K562 (cell line): ENCODE measurements around the gene SMC6. TPM values are rescaled to one million over a fixed set of nuclear protein-coding genes. Genes with fewer than 3 reads are reported as not detected.

Experiments used
- ATAC-seq: fragments of 200-7000 bp; cut with Tn5 transposase; 3 replicates; pipeline ENCODE4 v1.9.1; 2020; ENCODE audit warnings: moderate library complexity
- BruUV-seq: library from RNA; stranded (reverse); fragments of 400-500 nt; replicated peaks from 2 replicates; lab custom pipeline; 2021; lab: Mats Ljungman, UMichigan
- CTCF ChIA-PET: fragments of 300-600 bp; formaldehyde crosslinking; extraction: SDS; loops from one replicate; lab custom pipeline; 2021; ENCODE audit warnings: low intra/inter-chr PET ratio; lab: Yijun Ruan, JAX
- POLR2A ChIA-PET: fragments of 300-600, 350-650 bp; sonication (Branson Sonifier 250); formaldehyde crosslinking; extraction: SDS; loops from one replicate; lab custom pipeline; 2021; ENCODE audit warnings: antibody characterized with exemption, inconsistent platforms; lab: Yijun Ruan, JAX
- DNase-seq, 4 experiments: peaks; one replicate each; pipeline versions ENCODE4 v3.0.0 to v3.0.0-alpha.2; 2011 to 2018; ENCODE audit warnings: low spot score in 3 of 4, mixed read lengths in 3 of 4; ENCODE audit errors: extremely low read depth in 1 of 4
- FAIRE-seq: peaks from 2 replicates; lab custom pipeline; 2011; peaks lifted over from hg19 to GRCh38; lab: Jason Lieb, UNC
- H2AFZ ChIP-seq: 2 replicates; pipeline ENCODE4 v1.6.0; 2011; ENCODE audit warnings: low read depth, low read length, control low read depth, inconsistent platforms
- H3K27ac ChIP-seq: fragments of 200-600 bp; 3 replicates; pipeline ENCODE4 v1.8.0; 2011; ENCODE audit warnings: low read depth, mild to moderate bottlenecking, control low read depth, inconsistent platforms, low read length, moderate library complexity, mixed read lengths; ENCODE audit errors: extremely low read depth
- H3K27me3 ChIP-seq, 2 experiments: fragments of 300-600 bp in 1 of 2; 2 replicates in 1 of 2; 3 replicates in 1 of 2; pipeline versions ENCODE4 v1.6.0 to v1.8.0; 2011; ENCODE audit warnings: inconsistent platforms in 2 of 2, low read length in 2 of 2, mild to moderate bottlenecking in 1 of 2, mixed read lengths in 1 of 2, moderate library complexity in 1 of 2; ENCODE audit not compliant: control insufficient read depth in 2 of 2, insufficient read depth in 2 of 2
- H3K36me3 ChIP-seq: fragments of 300-600 bp; 3 replicates; pipeline ENCODE4 v1.8.0; 2011; ENCODE audit warnings: mild to moderate bottlenecking, low read length, inconsistent platforms; ENCODE audit not compliant: control insufficient read depth, insufficient read depth
- H3K4me1 ChIP-seq, 2 experiments: fragments of 200-600 bp in 1 of 2; replicated peaks in 1 of 2; 2 replicates in 1 of 2; 3 replicates in 1 of 2; pipeline versions ENCODE4 v1.5.1 to v1.8.0; 2011; ENCODE audit warnings: inconsistent platforms in 2 of 2, low read length in 2 of 2, mild to moderate bottlenecking in 1 of 2, mixed read lengths in 1 of 2, moderate library complexity in 1 of 2; ENCODE audit not compliant: control insufficient read depth in 2 of 2, insufficient read depth in 2 of 2
- H3K4me2 ChIP-seq: 2 replicates; pipeline ENCODE4 v1.6.1; 2011; ENCODE audit warnings: low read length, control low read depth, inconsistent platforms, mixed read lengths; ENCODE audit not compliant: insufficient read depth
- H3K4me3 ChIP-seq: fragments of 200-600 bp; sonication (generic), shearing (Covaris generic); 2 replicates; pipeline ENCODE4 v1.5.1; 2016; ENCODE audit warnings: control low read depth, inconsistent platforms
- H3K79me2 ChIP-seq: fragments of 200-600 bp; 3 replicates; pipeline ENCODE4 v1.8.0; 2011; ENCODE audit warnings: low read length, inconsistent platforms; ENCODE audit not compliant: control insufficient read depth, insufficient read depth
- H3K9ac ChIP-seq, 2 experiments: 2 replicates each; pipeline versions ENCODE4 v1.6.0 to v1.6.1; 2011; ENCODE audit warnings: low read depth in 2 of 2, low read length in 2 of 2, control low read depth in 1 of 2, inconsistent platforms in 1 of 2, mild to moderate bottlenecking in 1 of 2, mixed read lengths in 1 of 2; ENCODE audit not compliant: insufficient read depth in 1 of 2
- H3K9me1 ChIP-seq: one replicate; pipeline ENCODE4 v1.6.0; 2011; ENCODE audit warnings: inconsistent platforms, mild to moderate bottlenecking, low read length, moderate library complexity; ENCODE audit not compliant: control insufficient read depth, insufficient read depth
- H3K9me3 ChIP-seq: replicated peaks from 2 replicates; pipeline ENCODE4 v1.5.1; 2011; ENCODE audit warnings: low read depth, low read length, inconsistent platforms; ENCODE audit not compliant: control insufficient read depth, insufficient read depth
- H4K20me1 ChIP-seq: replicated peaks from 2 replicates; pipeline ENCODE4 v1.6.1; 2011; ENCODE audit warnings: low read length, inconsistent platforms, mixed read lengths; ENCODE audit not compliant: control insufficient read depth, insufficient read depth
- ARHGAP35 ChIP-seq: fragments of 450-650 bp; IDR thresholded peaks from 2 replicates; pipeline ENCODE4 v1.6.1; 2018; ENCODE audit not compliant: partially characterized antibody
- CXXC5 ChIP-seq: fragments of 250-450 bp; sonication (Bioruptor Pico); IDR thresholded peaks from 2 replicates; pipeline ENCODE4 v1.8.0; 2022; ENCODE audit warnings: inconsistent platforms, mild to moderate bottlenecking, moderate library complexity
- GTF2E2 ChIP-seq: fragments of 200-800 bp; sonication (Bioruptor generic); IDR thresholded peaks from 2 replicates; pipeline ENCODE4 v1.6.1; 2016; ENCODE audit warnings: missing genetic modification characterization, missing compliant biosample characterization
- PYGO2 ChIP-seq: fragments of 450-650 bp; IDR thresholded peaks from 2 replicates; pipeline ENCODE4 v1.6.1; 2016; ENCODE audit warnings: mild to moderate bottlenecking, missing genetic modification characterization, moderate library complexity, missing compliant biosample characterization
- RAD21 ChIP-seq, 2 experiments: fragments of 250-450 bp in 1 of 2; fragments of 450-650 bp in 1 of 2; sonication (Bioruptor Pico) in 1 of 2; formaldehyde crosslinking in 1 of 2; IDR thresholded peaks in 1 of 2; conservative IDR thresholded peaks in 1 of 2; 2 replicates each; pipeline versions ENCODE4 v1.4.0 to v1.8.0; 2020 to 2022; ENCODE audit warnings: mild to moderate bottlenecking in 2 of 2, moderate library complexity in 1 of 2
- SMARCA5 ChIP-seq: fragments of 450-650 bp; IDR thresholded peaks from 2 replicates; pipeline ENCODE4 v1.6.1; 2016
- SOX6 ChIP-seq: fragments of 450-650 bp; IDR thresholded peaks from 2 replicates; pipeline ENCODE4 v1.6.1; 2014; ENCODE audit warnings: mild to moderate bottlenecking
- SPI1 ChIP-seq: IDR thresholded peaks from 2 replicates; pipeline ENCODE4 v1.6.1; 2011; ENCODE audit warnings: low read depth, low read length, control low read depth, borderline replicate concordance
- ZNF311 ChIP-seq: fragments of 250-450 bp; sonication (Bioruptor Pico); IDR thresholded peaks from 2 replicates; pipeline ENCODE4 v1.4.0; 2020; ENCODE audit warnings: mild to moderate bottlenecking, moderate library complexity
- WGBS: fragments of 100-300 bp; shearing (Covaris generic); methylation state at CpG from one replicate; pipeline ENCODE4 v1.1.6; 2016; ENCODE audit warnings: low coverage, mixed read lengths; ENCODE audit not compliant: insufficient coverage; ENCODE audit errors: missing lambda C conversion rate; 5-methylcytosine and 5-hydroxymethylcytosine counted together
- in situ Hi-C: fragments of 300-500 bp; cut with MboI; formaldehyde crosslinking; loops from 4 replicates; pipeline ENCODE4 v1.15.0; 2018; ENCODE audit warnings: inconsistent platforms, mixed read lengths
- intact Hi-C: fragments of 100-400 bp; cut with micrococcal nuclease; formaldehyde crosslinking; loops from 2 replicates; pipeline ENCODE4 v1.14.2; 2022
- polyA plus RNA-seq, 8 experiments: library from polyadenylated mRNA; depleted of rRNA in 4 of 8; stranded (reverse) in 5 of 8; unstranded in 3 of 8; fragments of >200 nt; fragmentation: Nextera tagmentation in 2 of 8; fragmentation: Illumina TruSeq in 1 of 8; extraction: Ambion mirVana in 2 of 8; extraction: Trizol in 1 of 8; gene quantifications; 2 replicates each; pipeline versions ENCODE4 v1.2.1 to v1.2.3, GENCODE V29; 2011 to 2014; ENCODE audit warnings: inconsistent platforms in 1 of 8, missing spikeins in 1 of 8
- total RNA-seq, 7 experiments: library from RNA; depleted of rRNA in 6 of 7; stranded (reverse); fragments of >200 nt in 6 of 7; fragmentation: Illumina TruSeq in 2 of 7; extraction: Trizol in 2 of 7; gene quantifications; 2 replicates each; pipeline versions ENCODE4 v1.2.1 to v1.2.3, GENCODE V29; 2011 to 2021; ENCODE audit warnings: low replicate concordance in 1 of 7
- TF ChIP-seq, protein P1 (sequence below), 2 experiments: fragments of 450-650 bp; IDR thresholded peaks; 2 replicates each; pipeline ENCODE4 v1.6.1; 2018; ENCODE audit warnings: mild to moderate bottlenecking in 2 of 2, low read depth in 1 of 2; ENCODE audit not compliant: partially characterized antibody in 2 of 2

SMC6 gene
- total and polyA plus RNA-seq, 9 of the 15 experiments (the other 6 are each of a cell fraction or from before 2014, with no cell fraction given) = 14.2 to 75.9 (median 47.7) TPM

DNA sequence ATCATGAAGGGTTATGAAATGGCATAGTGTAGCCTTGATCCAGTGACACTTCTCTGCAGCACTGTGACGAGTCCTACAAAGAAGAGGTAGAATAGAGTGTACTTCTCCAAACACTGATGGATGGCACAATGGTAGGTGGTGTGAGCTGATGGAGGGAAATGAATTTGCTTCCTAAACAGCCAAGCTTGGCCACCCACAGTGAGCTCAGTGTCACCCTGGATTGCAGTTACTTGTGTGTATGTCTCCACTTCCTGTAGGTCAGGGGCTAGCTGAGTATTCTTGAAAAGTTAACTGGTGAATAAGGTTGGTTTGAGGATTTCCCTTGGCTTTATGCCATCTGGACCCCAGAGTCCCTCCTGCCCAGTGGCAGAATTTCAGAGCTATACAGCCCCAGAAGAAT lies 137.2 kb downstream of the SMC6 start (continued):
- TF ChIP-seq, protein P1, sequence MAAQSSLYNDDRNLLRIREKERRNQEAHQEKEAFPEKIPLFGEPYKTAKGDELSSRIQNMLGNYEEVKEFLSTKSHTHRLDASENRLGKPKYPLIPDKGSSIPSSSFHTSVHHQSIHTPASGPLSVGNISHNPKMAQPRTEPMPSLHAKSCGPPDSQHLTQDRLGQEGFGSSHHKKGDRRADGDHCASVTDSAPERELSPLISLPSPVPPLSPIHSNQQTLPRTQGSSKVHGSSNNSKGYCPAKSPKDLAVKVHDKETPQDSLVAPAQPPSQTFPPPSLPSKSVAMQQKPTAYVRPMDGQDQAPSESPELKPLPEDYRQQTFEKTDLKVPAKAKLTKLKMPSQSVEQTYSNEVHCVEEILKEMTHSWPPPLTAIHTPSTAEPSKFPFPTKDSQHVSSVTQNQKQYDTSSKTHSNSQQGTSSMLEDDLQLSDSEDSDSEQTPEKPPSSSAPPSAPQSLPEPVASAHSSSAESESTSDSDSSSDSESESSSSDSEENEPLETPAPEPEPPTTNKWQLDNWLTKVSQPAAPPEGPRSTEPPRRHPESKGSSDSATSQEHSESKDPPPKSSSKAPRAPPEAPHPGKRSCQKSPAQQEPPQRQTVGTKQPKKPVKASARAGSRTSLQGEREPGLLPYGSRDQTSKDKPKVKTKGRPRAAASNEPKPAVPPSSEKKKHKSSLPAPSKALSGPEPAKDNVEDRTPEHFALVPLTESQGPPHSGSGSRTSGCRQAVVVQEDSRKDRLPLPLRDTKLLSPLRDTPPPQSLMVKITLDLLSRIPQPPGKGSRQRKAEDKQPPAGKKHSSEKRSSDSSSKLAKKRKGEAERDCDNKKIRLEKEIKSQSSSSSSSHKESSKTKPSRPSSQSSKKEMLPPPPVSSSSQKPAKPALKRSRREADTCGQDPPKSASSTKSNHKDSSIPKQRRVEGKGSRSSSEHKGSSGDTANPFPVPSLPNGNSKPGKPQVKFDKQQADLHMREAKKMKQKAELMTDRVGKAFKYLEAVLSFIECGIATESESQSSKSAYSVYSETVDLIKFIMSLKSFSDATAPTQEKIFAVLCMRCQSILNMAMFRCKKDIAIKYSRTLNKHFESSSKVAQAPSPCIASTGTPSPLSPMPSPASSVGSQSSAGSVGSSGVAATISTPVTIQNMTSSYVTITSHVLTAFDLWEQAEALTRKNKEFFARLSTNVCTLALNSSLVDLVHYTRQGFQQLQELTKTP (IDR thresholded peaks at IDR 0.05; ENCODE audit: low read depth in 1 of 2, partially characterized antibody in 2 of 2) = no peak
- TF ChIP-seq CXXC5 (CRISPR knock-in tag) = no peak
- TF ChIP-seq ARHGAP35 = no peak
- TF ChIP-seq GTF2E2 = no peak
- no peak for TF ChIP-seq RAD21 (CRISPR knock-in tag; conservative IDR thresholded peaks at IDR 0.05 in 1 of 2, IDR thresholded peaks at IDR 0.05 in 1 of 2)

DNA sequence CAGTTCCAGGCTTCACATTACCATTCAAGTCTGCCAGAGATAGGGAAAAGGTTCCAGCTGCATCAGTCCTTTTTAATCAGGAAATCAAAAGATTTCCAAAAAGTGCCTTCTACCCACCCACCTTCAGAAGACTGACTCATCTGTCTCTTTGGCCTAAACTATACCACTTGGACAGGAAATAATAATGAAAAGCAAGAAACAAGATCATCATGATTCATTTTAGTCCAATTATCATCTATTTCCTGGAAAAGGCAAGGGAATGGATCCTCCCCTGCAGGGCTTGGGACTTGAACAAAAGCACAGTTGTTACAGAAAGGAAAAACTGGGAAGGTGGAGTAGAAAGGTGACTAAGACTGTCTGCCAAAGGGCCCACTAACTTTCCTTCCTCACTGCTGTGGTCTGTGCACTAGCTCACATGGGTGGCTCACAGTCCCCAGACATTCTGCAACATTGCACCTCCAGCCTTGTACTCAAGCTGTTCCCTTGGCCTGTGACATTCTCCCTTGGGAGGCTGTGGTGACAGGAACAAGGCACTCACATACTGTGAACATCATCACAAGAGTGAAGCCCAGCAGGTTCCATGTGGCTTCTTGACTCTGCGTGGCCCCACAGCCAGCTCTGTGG lies 137.8 kb downstream of the SMC6 start:
- BruUV-seq = no TSS peak
- ATAC-seq (no peak), FAIRE-seq (no peak), DNase-seq (no peak)
- Histone ChIP-seq H3K36me3 (no peaks in the 10 kb centered on the region), H3K4me2 (no peak overlapping the region), H3K79me2 (no peaks in the 10 kb centered on the region), H3K4me1 (no peaks in the 10 kb centered on the region), H3K27me3 (peaks cover 8 to 24% of the 10 kb centered on the region in 2 experiments; a peak in 4 of 5 replicates), H3K9me1 (no peaks in the 10 kb centered on the region), H3K9me3 (no peaks in the 10 kb centered on the region), H3K27ac (no peak overlapping the region), H3K9ac (no peak overlapping the region), H2AFZ (no peak overlapping the region), H4K20me1 (no peaks in the 10 kb centered on the region), H3K4me3 (no peak overlapping the region)
- TF ChIP-seq SPI1 (no peak), SMARCA5 (no peak), ZNF311 (CRISPR knock-in tag) (no peak), PYGO2 (tag) (no peak), SOX6 (no peak)
- in situ Hi-C loops = no loop called here
- WGBS = 8% methylated on average over 1 of the region's 1 CpG
- POLR2A ChIA-PET = no interaction called here
- intact Hi-C loops = no loop called here
- CTCF ChIA-PET = no interaction called here
